HEK293 (cell line): Measurements from ENCODE around the gene LRBA.

Experiments
- CTCF ChIA-PET: fragments of 350-600 bp; formaldehyde crosslinking; extraction: SDS; loops from one replicate; lab custom pipeline; 2021; ENCODE audit warnings: antibody characterized with exemption; lab: Yijun Ruan, JAX
- POLR2A ChIA-PET: fragments of 300-600 bp; formaldehyde crosslinking; extraction: SDS; loops from one replicate; lab custom pipeline; 2020; ENCODE audit warnings: antibody characterized with exemption, inconsistent platforms; lab: Yijun Ruan, JAX
- H3K27ac ChIP-seq: fragments of 200-500 bp; sonication (Bioruptor generic); 2 replicates; pipeline ENCODE4 v1.5.1; 2014; ENCODE audit warnings: low read depth, low read length, control low read depth, inconsistent platforms; ENCODE audit errors: extremely low read depth
- H3K36me3 ChIP-seq, 2 experiments: fragments of 200-500 bp in 1 of 2; sonication (Bioruptor generic) in 1 of 2; 1 replicate in 1 of 2; 2 replicates in 1 of 2; pipeline ENCODE4 v1.5.1; 2014 to 2017; ENCODE audit warnings: inconsistent platforms in 2 of 2, low read length in 2 of 2; ENCODE audit not compliant: control insufficient read depth in 2 of 2, insufficient read depth in 1 of 2
- H3K4me1 ChIP-seq: fragments of 200-500 bp; sonication (Bioruptor generic); 2 replicates; pipeline ENCODE4 v1.5.1; 2014; ENCODE audit warnings: mild to moderate bottlenecking, low read length, inconsistent platforms; ENCODE audit not compliant: control insufficient read depth, insufficient read depth
- H3K4me3 ChIP-seq: 2 replicates; pipeline ENCODE4 v1.5.1; 2011; ENCODE audit warnings: low read depth, mild to moderate bottlenecking, control low read depth, low read length, moderate library complexity
- H3K9me3 ChIP-seq: fragments of 200-500 bp; sonication (Bioruptor generic); 2 replicates; pipeline ENCODE4 v1.5.1; 2014; ENCODE audit warnings: low read depth, low read length, inconsistent platforms; ENCODE audit not compliant: control insufficient read depth, insufficient read depth
- HOXC10 ChIP-seq: sonication (generic); formaldehyde crosslinking; IDR thresholded peaks from 2 replicates; pipeline ENCODE4 v1.8.1; 2023; ENCODE audit warnings: mild to moderate bottlenecking, missing genetic modification reagents
- IKZF3 ChIP-seq: fragments of 450-650 bp; IDR thresholded peaks from 2 replicates; pipeline ENCODE4 v1.5.0; 2018; ENCODE audit warnings: missing biosample characterization, mild to moderate bottlenecking, missing genetic modification characterization, moderate library complexity
- RBAK ChIP-seq: fragments of 450-650 bp; formaldehyde crosslinking; IDR thresholded peaks from 2 replicates; pipeline ENCODE4 v1.5.1; 2016; ENCODE audit warnings: missing biosample characterization, missing genetic modification characterization
- ZFHX2 ChIP-seq: fragments of 450-650 bp; formaldehyde crosslinking; conservative IDR thresholded peaks from 2 replicates; pipeline ENCODE4 v1.5.1; 2016; ENCODE audit warnings: missing biosample characterization, missing genetic modification characterization
- ZFP41 ChIP-seq: fragments of 450-650 bp; formaldehyde crosslinking; IDR thresholded peaks from 2 replicates; pipeline ENCODE4 v1.5.1; 2016; ENCODE audit warnings: missing biosample characterization, missing genetic modification characterization, borderline replicate concordance
- ZNF112 ChIP-seq: fragments of 450-650 bp; formaldehyde crosslinking; IDR thresholded peaks from 2 replicates; pipeline ENCODE4 v1.5.0; 2017; ENCODE audit warnings: missing biosample characterization, missing genetic modification characterization
- ZNF155 ChIP-seq: fragments of 450-650 bp; formaldehyde crosslinking; IDR thresholded peaks from 2 replicates; pipeline ENCODE4 v1.5.1; 2016; ENCODE audit warnings: missing biosample characterization, missing genetic modification characterization
- ZNF175 ChIP-seq: fragments of 450-650 bp; formaldehyde crosslinking; IDR thresholded peaks from 2 replicates; pipeline ENCODE4 v1.5.1; 2016; ENCODE audit warnings: missing biosample characterization, missing genetic modification characterization
- ZNF184 ChIP-seq: fragments of 450-650 bp; IDR thresholded peaks from 2 replicates; pipeline ENCODE4 v1.5.1; 2018; ENCODE audit warnings: missing biosample characterization, mild to moderate bottlenecking, missing genetic modification characterization
- ZNF211 ChIP-seq: fragments of 450-650 bp; formaldehyde crosslinking; IDR thresholded peaks from 2 replicates; pipeline ENCODE4 v1.5.1; 2016; ENCODE audit warnings: low read depth, missing biosample characterization, missing genetic modification characterization
- ZNF302 ChIP-seq: fragments of 450-650 bp; formaldehyde crosslinking; IDR thresholded peaks from 2 replicates; pipeline ENCODE4 v1.5.1; 2016; ENCODE audit warnings: missing biosample characterization, missing genetic modification characterization, low read depth
- ZNF416 ChIP-seq: fragments of 450-650 bp; formaldehyde crosslinking; IDR thresholded peaks from 2 replicates; pipeline ENCODE4 v1.5.1; 2016; ENCODE audit warnings: missing biosample characterization, missing genetic modification characterization
- ZNF521 ChIP-seq: fragments of 450-650 bp; formaldehyde crosslinking; IDR thresholded peaks from 2 replicates; pipeline ENCODE4 v1.5.1; 2017; ENCODE audit warnings: missing biosample characterization, mild to moderate bottlenecking, missing genetic modification characterization
- ZNF549 ChIP-seq: fragments of 450-650 bp; IDR thresholded peaks from 2 replicates; pipeline ENCODE4 v1.5.1; 2018; ENCODE audit warnings: missing biosample characterization, missing genetic modification characterization, mild to moderate bottlenecking, inconsistent platforms, moderate library complexity
- ZNF610 ChIP-seq: fragments of 450-650 bp; formaldehyde crosslinking; IDR thresholded peaks from 2 replicates; pipeline ENCODE4 v1.5.1; 2016; ENCODE audit warnings: missing biosample characterization, missing genetic modification characterization, borderline replicate concordance
- ZNF629 ChIP-seq: fragments of 450-650 bp; formaldehyde crosslinking; IDR thresholded peaks from 2 replicates; pipeline ENCODE4 v1.5.1; 2017; ENCODE audit warnings: missing biosample characterization, missing genetic modification characterization
- ZNF660 ChIP-seq: fragments of 450-650 bp; IDR thresholded peaks from 2 replicates; pipeline ENCODE4 v1.5.1; 2018; ENCODE audit warnings: missing biosample characterization, mild to moderate bottlenecking, missing genetic modification characterization
- ZNF670 ChIP-seq: fragments of 450-650 bp; formaldehyde crosslinking; IDR thresholded peaks from 2 replicates; pipeline ENCODE4 v1.5.1; 2016; ENCODE audit warnings: missing biosample characterization, missing genetic modification characterization, low read depth
- ZNF785 ChIP-seq: fragments of 450-650 bp; formaldehyde crosslinking; IDR thresholded peaks from 2 replicates; pipeline ENCODE4 v1.5.1; 2016; ENCODE audit warnings: missing biosample characterization, missing genetic modification characterization
- ZNF837 ChIP-seq: fragments of 450-650 bp; formaldehyde crosslinking; IDR thresholded peaks from 2 replicates; pipeline ENCODE4 v1.5.1; 2016; ENCODE audit warnings: missing biosample characterization, missing genetic modification characterization
- TF ChIP-seq, protein P1 (sequence below): fragments of 450-650 bp; IDR thresholded peaks from 2 replicates; pipeline ENCODE4 v1.5.1; 2018; ENCODE audit warnings: missing biosample characterization, mild to moderate bottlenecking, missing genetic modification characterization
- TF ChIP-seq, protein P2 (sequence below): fragments of 450-650 bp; formaldehyde crosslinking; IDR thresholded peaks from 2 replicates; pipeline ENCODE4 v1.5.1; 2016; ENCODE audit warnings: missing biosample characterization, missing genetic modification characterization
- TF ChIP-seq, protein P3 (sequence below): fragments of 450-650 bp; formaldehyde crosslinking; IDR thresholded peaks from 2 replicates; pipeline ENCODE4 v1.5.1; 2017; ENCODE audit warnings: missing biosample characterization, missing genetic modification characterization
- TF ChIP-seq, protein P4 (sequence below): fragments of 450-650 bp; formaldehyde crosslinking; IDR thresholded peaks from 2 replicates; pipeline ENCODE4 v1.5.1; 2016; ENCODE audit warnings: missing biosample characterization, missing genetic modification characterization
- TF ChIP-seq, protein P5 (sequence below): fragments of 450-650 bp; formaldehyde crosslinking; IDR thresholded peaks from 2 replicates; pipeline ENCODE4 v1.5.1; 2016; ENCODE audit warnings: missing biosample characterization, missing genetic modification characterization
- TF ChIP-seq, protein P6 (sequence below): fragments of 450-650 bp; formaldehyde crosslinking; IDR thresholded peaks from 2 replicates; pipeline ENCODE4 v1.5.1; 2016; ENCODE audit warnings: missing biosample characterization, missing genetic modification characterization

The LRBA gene

DNA sequence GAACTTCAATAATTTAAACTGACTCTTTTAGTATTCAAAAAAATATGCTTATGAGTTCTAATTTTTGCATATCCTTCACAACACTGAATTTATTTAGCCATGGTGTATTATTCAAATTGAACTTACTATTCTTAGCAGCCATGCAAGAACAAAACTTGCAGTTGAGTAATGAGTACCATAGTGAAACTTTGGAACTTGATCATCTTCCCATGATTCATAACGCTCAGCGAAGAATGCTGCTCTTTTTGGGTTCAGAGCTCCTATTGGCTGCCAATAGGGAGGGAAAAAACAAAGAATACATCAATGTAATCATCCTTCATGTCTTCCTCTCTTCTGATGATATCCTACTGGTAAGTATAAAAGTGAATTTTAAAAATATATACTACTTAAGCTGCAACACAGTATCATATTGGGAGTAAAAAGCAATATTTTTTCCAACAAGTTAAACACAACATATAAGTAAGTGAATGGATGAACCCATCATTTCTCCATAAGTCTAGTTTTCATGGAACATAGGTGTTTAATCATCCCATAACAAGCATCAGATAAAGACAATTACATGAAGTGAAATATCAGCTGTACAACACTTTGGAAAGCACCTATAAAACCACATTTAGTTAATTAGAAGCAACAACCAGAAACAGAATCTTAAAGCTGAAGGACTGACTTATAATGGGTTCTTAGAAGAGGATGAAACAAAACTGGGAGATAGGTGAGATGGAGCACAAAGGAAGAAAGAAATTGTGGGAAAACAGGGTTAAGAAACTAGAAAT lies 578.3 kb downstream of the LRBA start:
- Histone ChIP-seq H3K9me3 (no peaks in the 10 kb centered on the region), H3K36me3 (no peaks in the 10 kb centered on the region), H3K4me3 (no peak overlapping the region)
- TF ChIP-seq ZNF610 (tag by site-specific recombination) (no peak), ZNF549 (tag by site-specific recombination) (no peak), ZFP41 (tag by site-specific recombination) (no peak), ZNF521 (tag by site-specific recombination) (no peak), HOXC10 (CRISPR knock-in tag) (no peak), ZNF660 (no peak), ZNF155 (tag by site-specific recombination) (no peak), IKZF3 (no peak), ZNF302 (no peak), RBAK (tag by site-specific recombination) (no peak), ZNF670 (tag by site-specific recombination) (no peak), ZNF175 (tag by site-specific recombination) (no peak), ZNF785 (no peak), ZNF211 (no peak), ZNF837 (tag by site-specific recombination) (no peak)
- TF ChIP-seq, protein P1, sequence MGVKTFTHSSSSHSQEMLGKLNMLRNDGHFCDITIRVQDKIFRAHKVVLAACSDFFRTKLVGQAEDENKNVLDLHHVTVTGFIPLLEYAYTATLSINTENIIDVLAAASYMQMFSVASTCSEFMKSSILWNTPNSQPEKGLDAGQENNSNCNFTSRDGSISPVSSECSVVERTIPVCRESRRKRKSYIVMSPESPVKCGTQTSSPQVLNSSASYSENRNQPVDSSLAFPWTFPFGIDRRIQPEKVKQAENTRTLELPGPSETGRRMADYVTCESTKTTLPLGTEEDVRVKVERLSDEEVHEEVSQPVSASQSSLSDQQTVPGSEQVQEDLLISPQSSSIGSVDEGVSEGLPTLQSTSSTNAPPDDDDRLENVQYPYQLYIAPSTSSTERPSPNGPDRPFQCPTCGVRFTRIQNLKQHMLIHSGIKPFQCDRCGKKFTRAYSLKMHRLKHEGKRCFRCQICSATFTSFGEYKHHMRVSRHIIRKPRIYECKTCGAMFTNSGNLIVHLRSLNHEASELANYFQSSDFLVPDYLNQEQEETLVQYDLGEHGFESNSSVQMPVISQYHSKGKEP (tag by site-specific recombination): no peak
- TF ChIP-seq, protein P2, sequence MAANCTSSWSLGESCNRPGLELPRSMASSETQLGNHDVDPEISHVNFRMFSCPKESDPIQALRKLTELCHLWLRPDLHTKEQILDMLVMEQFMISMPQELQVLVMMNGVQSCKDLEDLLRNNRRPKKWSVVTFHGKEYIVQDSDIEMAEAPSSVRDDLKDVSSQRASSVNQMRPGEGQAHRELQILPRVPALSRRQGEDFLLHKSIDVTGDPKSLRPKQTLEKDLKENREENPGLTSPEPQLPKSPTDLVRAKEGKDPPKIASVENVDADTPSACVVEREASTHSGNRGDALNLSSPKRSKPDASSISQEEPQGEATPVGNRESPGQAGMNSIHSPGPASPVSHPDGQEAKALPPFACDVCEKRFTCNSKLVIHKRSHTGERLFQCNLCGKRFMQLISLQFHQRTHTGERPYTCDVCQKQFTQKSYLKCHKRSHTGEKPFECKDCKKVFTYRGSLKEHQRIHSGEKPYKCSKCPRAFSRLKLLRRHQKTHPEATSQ (tag by site-specific recombination): no peak
- TF ChIP-seq, protein P3, sequence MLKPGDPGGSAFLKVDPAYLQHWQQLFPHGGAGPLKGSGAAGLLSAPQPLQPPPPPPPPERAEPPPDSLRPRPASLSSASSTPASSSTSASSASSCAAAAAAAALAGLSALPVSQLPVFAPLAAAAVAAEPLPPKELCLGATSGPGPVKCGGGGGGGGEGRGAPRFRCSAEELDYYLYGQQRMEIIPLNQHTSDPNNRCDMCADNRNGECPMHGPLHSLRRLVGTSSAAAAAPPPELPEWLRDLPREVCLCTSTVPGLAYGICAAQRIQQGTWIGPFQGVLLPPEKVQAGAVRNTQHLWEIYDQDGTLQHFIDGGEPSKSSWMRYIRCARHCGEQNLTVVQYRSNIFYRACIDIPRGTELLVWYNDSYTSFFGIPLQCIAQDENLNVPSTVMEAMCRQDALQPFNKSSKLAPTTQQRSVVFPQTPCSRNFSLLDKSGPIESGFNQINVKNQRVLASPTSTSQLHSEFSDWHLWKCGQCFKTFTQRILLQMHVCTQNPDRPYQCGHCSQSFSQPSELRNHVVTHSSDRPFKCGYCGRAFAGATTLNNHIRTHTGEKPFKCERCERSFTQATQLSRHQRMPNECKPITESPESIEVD (tag by site-specific recombination): no peak
- TF ChIP-seq, protein P4, sequence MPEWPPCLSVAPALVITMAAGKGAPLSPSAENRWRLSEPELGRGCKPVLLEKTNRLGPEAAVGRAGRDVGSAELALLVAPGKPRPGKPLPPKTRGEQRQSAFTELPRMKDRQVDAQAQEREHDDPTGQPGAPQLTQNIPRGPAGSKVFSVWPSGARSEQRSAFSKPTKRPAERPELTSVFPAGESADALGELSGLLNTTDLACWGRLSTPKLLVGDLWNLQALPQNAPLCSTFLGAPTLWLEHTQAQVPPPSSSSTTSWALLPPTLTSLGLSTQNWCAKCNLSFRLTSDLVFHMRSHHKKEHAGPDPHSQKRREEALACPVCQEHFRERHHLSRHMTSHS (tag by site-specific recombination): no peak
- TF ChIP-seq, all 188 proteins: peak for 0
- H3K4me1 ChIP-seq: no peaks in the 10 kb centered on the region
- H3K27ac ChIP-seq: no peak overlapping the region
- ChIA-PET POLR2A (no interaction called here), CTCF (no interaction called here)

DNA sequence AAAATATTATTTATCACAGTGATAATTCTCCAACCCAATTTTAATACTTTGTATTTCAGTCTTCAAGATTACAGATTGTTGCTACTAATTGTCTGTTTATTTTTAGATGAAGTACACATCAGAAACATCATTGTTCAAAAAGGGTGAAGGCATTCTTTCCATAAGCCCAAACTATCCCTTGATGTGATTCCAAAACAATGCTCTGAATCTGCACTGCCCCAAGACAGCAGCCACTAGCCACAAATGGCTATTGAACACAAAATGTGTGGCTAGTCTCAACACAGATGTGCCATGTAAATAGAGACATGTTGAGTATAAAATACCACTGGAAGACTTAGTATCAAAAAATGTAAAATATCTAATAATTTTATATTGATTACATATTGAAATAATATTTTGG lies 583.9 kb downstream of the LRBA start:
- TF ChIP-seq, protein P4 (tag by site-specific recombination): no peak
- TF ChIP-seq ZNF629 (tag by site-specific recombination) (no peak), IKZF3 (no peak), ZFHX2 (tag by site-specific recombination) (no peak), ZNF416 (no peak), ZNF184 (no peak), ZNF112 (no peak), ZNF837 (tag by site-specific recombination) (no peak)
- TF ChIP-seq, protein P5, sequence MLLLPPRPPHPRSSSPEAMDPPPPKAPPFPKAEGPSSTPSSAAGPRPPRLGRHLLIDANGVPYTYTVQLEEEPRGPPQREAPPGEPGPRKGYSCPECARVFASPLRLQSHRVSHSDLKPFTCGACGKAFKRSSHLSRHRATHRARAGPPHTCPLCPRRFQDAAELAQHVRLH (tag by site-specific recombination): no peak
- TF ChIP-seq, protein P6, sequence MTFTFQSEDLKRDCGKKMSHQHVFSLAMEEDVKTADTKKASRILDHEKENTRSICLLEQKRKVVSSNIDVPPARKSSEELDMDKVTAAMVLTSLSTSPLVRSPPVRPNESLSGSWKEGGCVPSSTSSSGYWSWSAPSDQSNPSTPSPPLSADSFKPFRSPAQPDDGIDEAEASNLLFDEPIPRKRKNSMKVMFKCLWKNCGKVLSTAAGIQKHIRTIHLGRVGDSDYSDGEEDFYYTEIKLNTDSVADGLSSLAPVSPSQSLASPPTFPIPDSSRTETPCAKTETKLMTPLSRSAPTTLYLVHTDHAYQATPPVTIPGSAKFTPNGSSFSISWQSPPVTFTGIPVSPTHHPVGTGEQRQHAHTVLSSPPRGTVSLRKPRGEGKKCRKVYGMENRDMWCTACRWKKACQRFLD (tag by site-specific recombination): no peak
- no peaks in the 10 kb centered on the region for H3K4me1 ChIP-seq
- ChIA-PET POLR2A (no interaction called here), CTCF (no interaction called here)
- H3K27ac ChIP-seq: no peak overlapping the region
- no peaks in the 10 kb centered on the region for H3K9me3 ChIP-seq
- H3K36me3 ChIP-seq: no peaks in the 10 kb centered on the region
- no peak overlapping the region for H3K4me3 ChIP-seq
